IMR-90 (cell line): ENCODE data around the gene MYO10. TPM values are rescaled to one million over a fixed set of nuclear protein-coding genes. Genes with fewer than 3 reads are reported as not detected.

Experiments
- ATAC-seq: fragments of 200-7000 bp; cut with Tn5 transposase; 2 replicates; pipeline ENCODE4 v1.9.1; 2020; ENCODE audit warnings: low read depth, mild to moderate bottlenecking, moderate library complexity
- BruUV-seq: library from RNA; stranded (reverse); fragments of 400-500 nt; replicated peaks from 2 replicates; lab custom pipeline; 2021; lab: Mats Ljungman, UMichigan
- CTCF ChIA-PET: fragments of 300-600 bp; formaldehyde crosslinking; extraction: SDS; loops from one replicate; lab custom pipeline; 2021; ENCODE audit warnings: antibody characterized with exemption; lab: Yijun Ruan, JAX
- POLR2A ChIA-PET: fragments of 300-600 bp; sonication (Branson Sonifier 250); formaldehyde crosslinking; loops from one replicate; lab custom pipeline; 2022; ENCODE audit warnings: antibody characterized with exemption; ENCODE audit not compliant: unreplicated experiment; lab: Charles Lee
- DNase-seq: peaks from one replicate; pipeline ENCODE4 v3.0.0; 2013
- H2AFZ ChIP-seq: replicated peaks from 2 replicates; pipeline ENCODE3; 2013; ENCODE audit warnings: low read length, mild to moderate bottlenecking; ENCODE audit not compliant: poor library complexity
- H2AK5ac ChIP-seq: 2 replicates; pipeline ENCODE4 v1.6.1; 2013; ENCODE audit warnings: low read depth, low read length, inconsistent platforms
- H2AK9ac ChIP-seq: replicated peaks from 2 replicates; pipeline ENCODE3; 2013; ENCODE audit warnings: mild to moderate bottlenecking, low read depth, low read length, moderate library complexity; ENCODE audit not compliant: poor library complexity
- H2BK120ac ChIP-seq: 2 replicates; pipeline ENCODE4 v1.6.1; 2013; ENCODE audit warnings: low read depth, low read length, inconsistent platforms
- H2BK15ac ChIP-seq: 3 replicates; pipeline ENCODE4 v1.6.1; 2013; ENCODE audit warnings: low read depth, low read length, inconsistent platforms
- H2BK20ac ChIP-seq: 2 replicates; pipeline ENCODE4 v1.6.1; 2013; ENCODE audit warnings: low read depth, mild to moderate bottlenecking, inconsistent platforms, low read length, moderate library complexity
- H2BK5ac ChIP-seq: 2 replicates; pipeline ENCODE4 v1.6.1; 2013; ENCODE audit warnings: mild to moderate bottlenecking, low read depth, low read length, inconsistent platforms; ENCODE audit not compliant: poor library complexity, severe bottlenecking
- H3K14ac ChIP-seq: replicated peaks from 2 replicates; pipeline ENCODE4 v1.6.1; 2013; ENCODE audit warnings: low read depth, low read length, inconsistent platforms
- H3K18ac ChIP-seq: 2 replicates; pipeline ENCODE4 v1.6.1; 2013; ENCODE audit warnings: low read depth, low read length, control low read depth
- H3K23ac ChIP-seq: 2 replicates; pipeline ENCODE4 v1.6.1; 2013; ENCODE audit warnings: low read depth, low read length, inconsistent platforms
- H3K27ac ChIP-seq: 2 replicates; pipeline ENCODE4 v1.5.1; 2013; ENCODE audit warnings: mild to moderate bottlenecking, control low read depth, low read length; ENCODE audit not compliant: insufficient read depth
- H3K27me3 ChIP-seq: 2 replicates; pipeline ENCODE4 v1.6.1; 2013; ENCODE audit warnings: low read length; ENCODE audit not compliant: control insufficient read depth, insufficient read depth
- H3K36me3 ChIP-seq: 2 replicates; pipeline ENCODE4 v1.6.1; 2013; ENCODE audit warnings: low read length, mixed read lengths; ENCODE audit not compliant: control insufficient read depth, insufficient read depth
- H3K4ac ChIP-seq: 2 replicates; pipeline ENCODE4 v1.6.1; 2013; ENCODE audit warnings: low read depth, low read length, inconsistent platforms
- H3K4me1 ChIP-seq: 2 replicates; pipeline ENCODE4 v1.6.1; 2013; ENCODE audit warnings: low read length, mixed read lengths; ENCODE audit not compliant: control insufficient read depth, insufficient read depth
- H3K4me2 ChIP-seq: 2 replicates; pipeline ENCODE4 v1.6.1; 2013; ENCODE audit warnings: low read depth, mild to moderate bottlenecking, control low read depth, low read length, moderate library complexity
- H3K4me3 ChIP-seq: 2 replicates; pipeline ENCODE4 v1.5.1; 2013; ENCODE audit warnings: low read depth, mild to moderate bottlenecking, control low read depth, low read length, moderate library complexity; ENCODE audit not compliant: insufficient read depth
- H3K56ac ChIP-seq: 2 replicates; pipeline ENCODE4 v1.6.1; 2013; ENCODE audit warnings: low read length, inconsistent platforms; ENCODE audit not compliant: insufficient read depth; ENCODE audit errors: extremely low read depth
- H3K79me1 ChIP-seq, 2 experiments: 2 replicates each; pipeline ENCODE4 v1.6.1; 2013; ENCODE audit warnings: low read length in 2 of 2, inconsistent platforms in 1 of 2, low read depth in 1 of 2
- H3K9ac ChIP-seq: 2 replicates; pipeline ENCODE4 v1.6.1; 2013; ENCODE audit warnings: low read depth, low read length, control low read depth
- H3K9me1 ChIP-seq: 2 replicates; pipeline ENCODE4 v1.6.1; 2013; ENCODE audit warnings: low read length, inconsistent platforms; ENCODE audit not compliant: insufficient read depth
- H3K9me3 ChIP-seq: 2 replicates; pipeline ENCODE4 v1.6.1; 2013; ENCODE audit warnings: low read length; ENCODE audit not compliant: control insufficient read depth, insufficient read depth
- H4K20me1 ChIP-seq: 2 replicates; pipeline ENCODE4 v1.6.1; 2013; ENCODE audit warnings: low read length, inconsistent platforms; ENCODE audit not compliant: insufficient read depth
- H4K5ac ChIP-seq: 2 replicates; pipeline ENCODE4 v1.6.1; 2013; ENCODE audit warnings: mild to moderate bottlenecking, low read depth, low read length, control low read depth
- H4K8ac ChIP-seq, 2 experiments: 2 replicates each; pipeline ENCODE4 v1.6.1; 2013; ENCODE audit warnings: low read depth in 2 of 2, low read length in 2 of 2, control low read depth in 1 of 2, inconsistent platforms in 1 of 2
- H4K91ac ChIP-seq: 2 replicates; pipeline ENCODE4 v1.6.1; 2013; ENCODE audit warnings: low read depth, low read length, inconsistent platforms; ENCODE audit not compliant: insufficient read depth
- MAFK ChIP-seq: IDR thresholded peaks from 2 replicates; pipeline ENCODE4 v1.6.1; 2012; ENCODE audit warnings: low read depth, low read length, improper control_type of control experiment
- RFX5 ChIP-seq: IDR thresholded peaks from 2 replicates; pipeline ENCODE4 v1.8.0; 2012; ENCODE audit warnings: low read depth, mild to moderate bottlenecking, low read length, moderate library complexity
- WGBS, 2 experiments: methylation state at CpG; one replicate each; pipeline versions ENCODE4 v1.1.5 to v1.1.7; 2013; ENCODE audit warnings: missing lambda C conversion rate in 2 of 2; ENCODE audit not compliant: insufficient read length in 1 of 2; ENCODE audit errors: extremely low coverage in 2 of 2; 5-methylcytosine and 5-hydroxymethylcytosine counted together
- dilution Hi-C: fragments of 300-500 bp; cut with HindIII; formaldehyde crosslinking; loops from one replicate; pipeline ENCODE4 v1.14.3; 2018; ENCODE audit warnings: low sequenced_read_pairs; ENCODE audit not compliant: unreplicated experiment
- in situ Hi-C: fragments of 300-500 bp; cut with MboI; formaldehyde crosslinking; loops from 3 replicates; pipeline ENCODE4 v1.14.3; 2019; ENCODE audit warnings: low sequenced_read_pairs, inconsistent platforms, mixed read lengths
- intact Hi-C: fragments of 100-400 bp; cut with micrococcal nuclease; formaldehyde crosslinking; loops from 2 replicates; pipeline ENCODE4 v1.10.0; 2022
- polyA plus RNA-seq, 3 experiments: library from polyadenylated mRNA; depleted of rRNA; stranded (reverse); fragments of >200 nt; gene quantifications; 2 replicates each; pipeline ENCODE4 v1.2.3, GENCODE V29; 2012; ENCODE audit warnings: low replicate concordance in 1 of 3
- total RNA-seq: library from RNA; depleted of rRNA; stranded (reverse); fragments of >200 nt; gene quantifications from 2 replicates; pipeline ENCODE4 v1.2.3, GENCODE V29; 2012

Gene MYO10
- total and polyA plus RNA-seq, 2 of the 4 experiments (the other 2 are of a cell fraction), result 39.9 to 115 TPM

DNA sequence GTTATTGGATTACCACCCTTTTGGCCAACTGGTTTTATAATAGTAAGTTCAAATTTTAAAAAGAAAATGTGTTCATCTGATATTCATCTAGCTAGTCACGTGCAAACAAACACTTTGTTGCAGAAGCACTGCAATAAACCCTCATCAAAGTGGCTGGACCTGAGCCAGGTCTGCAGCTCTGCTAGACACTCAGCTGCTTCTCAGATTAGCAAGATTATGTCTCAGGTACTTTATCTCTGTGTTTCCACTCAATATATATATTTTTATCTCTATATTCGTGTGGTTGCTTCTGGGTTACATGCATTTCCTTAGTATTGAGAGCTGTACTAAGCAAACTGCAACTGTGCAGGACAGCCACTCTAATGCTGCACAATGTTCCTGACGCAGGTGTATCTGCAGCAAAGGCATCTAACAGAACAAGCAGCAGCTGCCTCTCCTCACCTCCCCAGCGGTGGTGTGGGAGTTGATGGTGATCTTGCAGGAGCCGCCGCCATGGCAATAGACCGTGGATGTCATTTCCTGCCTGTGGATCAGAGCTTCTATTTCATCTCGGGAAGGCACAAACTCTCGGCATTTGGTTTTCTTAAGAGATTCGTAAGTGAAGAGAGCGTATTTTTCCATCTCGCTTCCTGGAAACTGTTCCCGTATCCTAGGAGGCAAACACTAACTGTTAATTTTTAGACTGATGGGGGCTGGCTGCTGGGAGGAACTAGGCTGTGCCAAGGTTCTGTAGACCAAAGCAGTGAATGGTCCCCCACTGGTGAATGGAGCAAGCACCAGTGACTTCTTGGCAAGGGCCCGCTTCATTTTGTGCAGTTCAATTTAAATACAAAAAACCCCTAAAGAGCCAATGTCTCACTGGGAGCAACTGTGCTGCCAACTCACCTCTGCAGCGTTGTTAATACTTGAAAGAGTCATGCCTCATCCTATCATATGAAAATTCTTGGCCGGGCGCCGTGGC is 262.6 kb downstream of the MYO10 start:
- Histone ChIP-seq H2AK5ac (no peak overlapping the region), H2BK120ac (no peak overlapping the region), H3K4me2 (no peak overlapping the region), H3K79me1 (peaks cover 30 to 43% of the 10 kb centered on the region in 2 experiments), H2AFZ (no peak overlapping the region), H4K8ac (no peak overlapping the region), H3K9me3 (no peaks in the 10 kb centered on the region), H2BK20ac (no peak overlapping the region), H4K20me1 (peaks cover 27% of the 10 kb centered on the region), H3K56ac (no peak overlapping the region), H2AK9ac (no peak overlapping the region), H3K27ac (no peak overlapping the region), H3K4me1 (peaks cover 9% of the 10 kb centered on the region), H4K5ac (no peak overlapping the region), H3K9ac (no peak overlapping the region), H3K4me3 (no peak overlapping the region), H2BK15ac (no peak overlapping the region), H3K27me3 (no peaks in the 10 kb centered on the region), H2BK5ac (no peak overlapping the region), H3K4ac (no peak overlapping the region), H3K23ac (no peak overlapping the region), H3K9me1 (peaks cover 10% of the 10 kb centered on the region), H4K91ac (no peak overlapping the region), H3K36me3 (peaks cover 67% of the 10 kb centered on the region), H3K14ac (no peak overlapping the region), H3K18ac (no peak overlapping the region)
- dilution Hi-C loops, result no loop called here
- no CpG with 5 or more reads among the region's 18 CpGs for WGBS, 2 experiments
- no peak for DNase-seq
- BruUV-seq, result no TSS peak
- TF ChIP-seq RFX5 (no peak), MAFK (no peak)
- intact Hi-C loops, result no loop called here
- no peak for ATAC-seq
- ChIA-PET POLR2A (no interaction called here), CTCF (interaction anchor here (0.6 kb wide), 2 partner anchors 16 to 175 kb away, joined by 3 to 6 read pairs; no protein-coding TSS in a partner anchor)
- in situ Hi-C loops, result loop anchor here (10.0 kb wide), 1 partner anchor 521 kb away; no protein-coding TSS in a partner anchor
